CMK (cell line): ENCODE results near the gene C19orf85.
A peak's percentile ranks its signal among the peaks of the same experiment; 100 is the strongest.
"Not testable (repeated sequence)": the region's sequence is repeated elsewhere in the genome, so short reads cannot be mapped to it uniquely, and the experiment has no call there.

ENCODE experiments used
- DNase-seq: peaks from one replicate; pipeline ENCODE4 v3.0.0-alpha.2; 2010; ENCODE audit warnings: low read depth

Gene C19orf85

GRCh38 chr19:55464662-55465054, at the start of gene C19orf85:
C19orf85 (minus strand) TSS chr19:55464751; CDS start chr19:55464554, 197 bp downstream.
- no peak for DNase-seq

DNA sequence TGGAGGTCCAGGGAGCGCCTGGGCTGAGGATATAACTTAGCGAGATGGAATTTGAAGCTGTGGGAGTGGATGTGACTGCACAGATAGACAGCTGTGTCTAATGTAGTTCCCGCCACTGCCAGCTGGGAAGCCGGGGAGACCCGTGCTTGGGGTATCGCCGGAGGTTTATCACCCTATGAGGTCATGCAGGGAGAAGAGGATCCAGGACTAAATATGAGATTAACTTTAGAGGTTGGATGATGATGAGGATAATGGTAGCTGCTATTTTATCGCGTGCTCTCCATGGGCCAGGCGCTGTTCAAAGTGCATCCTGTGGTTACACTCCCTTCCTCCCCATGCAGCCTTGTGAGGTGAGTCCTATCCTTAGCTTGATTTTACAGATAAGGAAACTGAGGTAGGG, 43.6 kb upstream of the C19orf85 start:
- no peak for DNase-seq

DNA sequence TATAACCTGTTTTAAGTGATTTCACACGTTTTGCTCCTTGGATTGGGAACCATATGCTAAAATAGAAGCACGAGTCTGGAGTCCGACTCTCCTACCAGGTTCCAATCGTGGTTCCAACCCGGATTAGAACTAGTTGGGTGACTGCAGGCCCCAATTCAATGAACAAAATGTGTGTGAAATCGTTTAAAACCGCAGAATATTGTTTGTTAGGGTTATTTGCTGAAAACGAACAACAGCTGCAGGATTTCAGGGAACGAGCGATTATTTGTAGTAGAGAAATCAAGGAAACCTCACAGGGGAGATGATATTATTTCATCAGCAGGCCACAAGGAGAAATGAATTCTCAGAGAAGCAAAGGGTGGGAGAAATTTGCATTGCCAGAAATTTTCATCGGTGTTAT, 40.4 kb upstream of the C19orf85 start:
- no peak for DNase-seq

DNA sequence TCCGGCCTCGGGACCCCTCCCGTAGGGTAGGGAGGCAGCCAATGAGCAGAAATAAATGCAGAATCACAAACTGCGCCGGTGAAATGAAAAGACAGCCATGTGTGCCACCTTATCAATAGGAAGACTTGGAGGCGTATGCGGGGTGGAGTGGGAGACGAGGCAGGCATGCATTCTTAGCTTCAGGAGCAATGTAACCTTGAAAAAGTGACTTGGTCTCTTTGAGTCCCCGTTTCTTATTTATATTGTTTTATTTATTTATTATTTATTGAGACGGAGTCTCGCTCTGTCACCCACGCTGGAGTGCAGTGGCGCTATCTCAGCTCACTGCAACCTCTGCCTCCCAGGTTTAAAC, 39.7 kb upstream of the C19orf85 start:
- no peak for DNase-seq

DNA sequence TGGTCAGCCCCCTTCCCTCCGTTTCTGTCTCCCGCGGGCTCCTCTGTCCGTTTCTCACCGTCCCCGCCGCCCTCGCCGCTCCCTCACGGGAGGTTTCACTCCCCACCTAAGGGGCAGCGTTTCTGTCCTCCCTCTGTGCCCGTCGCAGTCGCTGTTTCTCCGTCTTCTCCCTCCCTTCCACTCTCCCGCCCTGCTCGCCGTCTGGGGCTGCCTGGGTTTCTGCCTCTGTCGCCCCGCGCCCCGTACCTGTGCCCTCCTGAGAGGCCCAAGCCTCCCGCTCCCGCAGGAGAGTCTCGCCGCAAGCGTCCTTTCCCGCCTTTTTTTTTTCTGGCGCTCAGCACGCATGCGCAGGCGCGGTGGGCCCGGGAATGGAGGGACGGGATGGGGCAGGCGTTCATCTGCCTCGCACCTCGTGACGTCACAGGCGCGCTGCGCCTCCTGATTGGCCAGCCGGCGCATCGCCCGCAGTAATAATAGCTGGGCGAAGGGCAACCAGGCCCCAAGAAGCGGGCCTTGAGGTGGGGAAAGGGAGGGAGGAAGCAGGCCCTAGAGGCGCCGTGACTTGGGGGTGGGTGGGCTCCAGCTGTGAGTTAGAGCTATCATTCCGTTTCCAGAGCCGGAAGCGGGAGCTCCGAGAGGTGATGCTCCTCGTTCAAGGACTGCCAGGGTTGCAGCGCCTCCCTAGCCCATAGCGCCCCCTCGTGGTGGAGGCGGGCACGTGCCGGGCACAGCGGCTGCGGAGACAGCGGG, 39.1 kb upstream of the C19orf85 start:
- peak; percentile 85 for DNase-seq

DNA sequence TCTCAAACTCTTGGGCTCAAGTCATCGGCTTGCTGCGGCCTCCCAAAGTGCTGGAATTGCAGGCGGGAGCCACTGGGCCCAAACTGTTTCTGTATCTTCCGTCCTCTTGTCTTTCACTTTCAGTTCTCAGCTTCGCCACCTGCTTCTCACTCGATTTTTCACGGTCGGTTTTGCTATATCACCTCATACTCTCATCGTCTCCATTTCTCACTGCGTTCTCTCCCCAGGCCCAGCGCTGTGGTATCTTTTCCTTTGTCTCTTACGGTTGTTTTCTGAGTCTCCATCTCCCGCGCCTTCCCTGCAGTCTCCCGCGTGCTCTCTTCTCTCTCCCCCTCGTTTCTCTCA, 38.6 kb upstream of the C19orf85 start:
- no peak for DNase-seq

- DNase-seq: no peak
These were observed 37.8 kb upstream of the C19orf85 start for GRCh38 chr19:55502197-55502952.

GRCh38 chr19:55500368-55500952, 35.9 kb upstream of the C19orf85 start:
- no peak for DNase-seq

DNA sequence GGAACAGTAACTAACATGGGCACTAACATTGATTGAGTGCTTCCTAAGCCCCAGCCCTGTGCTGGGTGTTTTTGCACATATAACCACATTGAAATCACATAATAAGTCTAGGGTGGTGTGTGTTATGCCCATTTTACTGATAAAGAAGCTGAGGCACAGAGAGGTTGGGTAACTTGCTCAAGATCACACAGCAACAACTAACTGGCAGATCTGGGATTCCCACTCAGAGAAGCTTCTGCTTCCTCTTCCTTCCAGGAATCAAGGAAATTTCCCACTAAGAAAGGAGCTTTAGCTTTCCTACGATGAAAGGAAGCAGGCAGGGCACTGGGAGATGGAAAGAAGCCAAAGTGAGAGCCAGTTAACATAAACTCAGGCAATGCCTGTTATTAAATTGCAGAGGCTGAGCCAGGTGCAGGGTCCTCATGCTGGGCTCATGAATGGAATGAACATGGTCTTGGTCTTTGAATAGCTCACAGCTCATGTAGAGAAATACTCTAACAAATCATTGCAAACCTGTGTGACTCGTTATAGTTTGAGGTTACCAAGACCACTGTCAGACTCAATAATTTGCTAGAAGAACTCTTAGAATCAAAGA, 33.8 kb upstream of the C19orf85 start:
- no peak for DNase-seq

DNA sequence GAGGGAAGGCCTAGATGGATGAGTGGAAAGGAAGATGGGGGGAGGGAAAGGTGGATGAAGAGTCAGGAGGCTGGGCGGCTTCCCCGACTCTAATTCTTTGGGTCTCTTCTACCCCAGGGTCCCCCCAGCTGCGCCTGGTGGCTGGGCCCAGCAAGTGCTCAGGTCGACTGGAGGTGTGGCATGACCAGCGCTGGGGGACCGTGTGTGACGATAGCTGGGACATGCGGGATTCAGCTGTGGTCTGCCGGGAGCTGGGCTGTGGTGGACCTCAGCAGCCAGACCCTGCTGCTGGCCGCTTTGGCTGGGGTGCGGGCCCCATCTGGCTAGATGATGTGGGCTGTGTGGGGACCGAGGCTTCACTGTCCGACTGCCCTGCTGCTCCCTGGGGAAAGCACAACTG, 33.2 kb upstream of the C19orf85 start:
- DNase-seq: no peak

- not testable (repeated sequence) for DNase-seq
These were observed 32.3 kb upstream of the C19orf85 start for GRCh38 chr19:55496820-55497219.

GRCh38 chr19:55495646-55496349, 31.2 kb upstream of the C19orf85 start:
- no peak for DNase-seq

- DNase-seq: peak; percentile 71
These were observed 29.7 kb upstream of the C19orf85 start for GRCh38 chr19:55494172-55494761.

DNA sequence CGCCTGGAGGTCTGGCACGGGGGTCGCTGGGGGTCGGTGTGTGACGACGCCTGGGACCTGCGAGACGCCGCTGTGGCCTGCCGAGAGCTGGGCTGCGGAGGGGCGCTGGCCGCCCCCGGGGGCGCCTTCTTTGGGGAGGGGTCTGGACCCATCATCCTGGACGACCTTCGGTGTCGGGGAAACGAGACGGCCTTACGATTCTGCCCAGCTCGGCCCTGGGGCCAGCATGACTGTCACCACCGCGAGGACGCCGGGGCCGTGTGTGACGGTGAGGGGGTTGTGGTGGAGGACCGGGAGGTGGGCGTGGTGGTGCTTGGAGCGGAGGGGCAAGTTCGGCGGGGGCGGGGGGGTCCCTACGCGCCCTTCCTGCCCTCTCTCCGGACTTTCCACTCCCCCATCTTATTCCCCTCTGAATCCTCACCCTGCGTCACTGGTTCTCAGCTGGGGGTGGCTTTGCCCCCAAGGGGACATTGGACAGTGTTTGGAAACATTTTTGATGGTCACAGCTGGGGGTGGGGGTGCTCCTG, 29.2 kb upstream of the C19orf85 start:
- DNase-seq: no peak

DNA sequence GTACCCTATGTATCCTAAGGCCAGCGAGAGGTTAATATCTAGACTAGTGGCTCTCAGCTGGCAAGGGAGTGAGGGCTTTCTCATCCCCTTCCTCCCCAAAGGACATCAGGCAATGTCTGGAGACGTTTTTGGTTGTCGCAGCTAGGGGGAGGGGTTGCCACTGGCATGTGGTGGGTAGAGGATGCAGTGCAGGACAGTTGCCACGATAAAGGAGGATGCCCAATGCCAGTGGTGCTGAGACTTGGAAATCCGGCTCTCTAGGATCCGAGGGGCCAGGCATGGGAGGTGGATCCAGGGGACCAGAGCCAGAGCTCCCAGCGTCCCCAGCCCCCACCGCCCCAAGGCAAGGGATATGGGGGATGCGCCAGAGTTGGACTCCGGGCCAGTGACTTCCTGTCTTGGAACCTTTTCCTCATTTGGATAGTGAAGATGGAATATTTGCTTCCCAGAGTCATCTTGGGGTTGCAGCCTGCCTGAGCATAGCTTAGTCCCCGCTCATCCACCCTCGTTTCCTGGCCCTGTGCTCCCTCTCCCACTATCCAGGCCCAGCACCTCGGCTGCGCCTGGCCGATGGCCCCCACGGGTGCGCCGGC, 28.6 kb upstream of the C19orf85 start:
- DNase-seq: no peak

DNA sequence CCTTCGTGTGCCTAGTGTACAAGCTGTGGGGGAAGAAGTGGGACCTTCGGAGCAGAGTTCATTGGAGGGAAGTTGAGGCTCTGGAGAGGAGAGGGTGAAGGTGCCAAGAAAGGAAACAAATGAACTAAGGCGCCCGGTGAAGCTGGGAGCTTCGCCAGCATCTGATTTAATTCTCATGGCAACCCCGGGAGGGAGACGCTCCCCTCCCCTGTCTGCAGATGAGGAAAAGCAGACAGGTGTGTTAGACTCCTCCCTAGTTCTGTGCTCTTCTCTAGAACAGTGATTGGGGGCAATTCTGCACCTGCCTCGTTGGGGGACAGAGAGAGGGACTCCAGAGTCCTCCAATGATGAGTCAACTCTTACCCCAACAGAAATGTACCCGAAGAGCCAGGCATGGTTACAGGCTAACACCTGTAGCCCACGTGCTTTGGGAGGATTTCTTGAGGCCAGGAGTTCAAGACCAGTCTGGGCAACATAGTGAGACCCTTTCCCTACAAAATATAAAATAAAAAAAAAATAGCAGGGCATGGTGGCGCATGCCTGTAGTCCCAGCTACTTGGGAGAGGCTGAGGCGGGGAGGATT, 27.9 kb upstream of the C19orf85 start:
- no peak for DNase-seq

GRCh38 chr19:55491546-55492360, 27.2 kb upstream of the C19orf85 start:
- no peak for DNase-seq

- no peak for DNase-seq
These were observed 26.2 kb upstream of the C19orf85 start for GRCh38 chr19:55490478-55491432.
